ENCODE measurements around the gene IL1RAPL2.
"Not testable (repeated sequence)": the region's sequence is repeated elsewhere in the genome, so short reads cannot be mapped to it uniquely, and the experiment has no call there.

Gene IL1RAPL2

GRCh38 chrX:105189093-105189492 is 623.1 kb downstream of the IL1RAPL2 start:
- DNase-seq, result no peak

- no peak for DNase-seq
Observed at GRCh38 chrX:105190252-105190853, 624.4 kb downstream of the IL1RAPL2 start.

- no peak for DNase-seq
Observed at GRCh38 chrX:105191878-105192277, 625.9 kb downstream of the IL1RAPL2 start.

GRCh38 chrX:105209406-105209805 is 643.4 kb downstream of the IL1RAPL2 start:
- no peak for DNase-seq

- DNase-seq, result no peak
Observed at GRCh38 chrX:105210258-105210657, 644.3 kb downstream of the IL1RAPL2 start.

GRCh38 chrX:105211066-105211575 is 645.1 kb downstream of the IL1RAPL2 start:
- DNase-seq, result no peak

- no peak for DNase-seq
Observed at GRCh38 chrX:105219454-105220401, 653.7 kb downstream of the IL1RAPL2 start.

GRCh38 chrX:105220636-105221035 is 654.6 kb downstream of the IL1RAPL2 start, which contains the start of gene TEX13A:
Gene TEX13A (minus strand): TSS chrX:105220694. CDS start chrX:105220397, 297 bp downstream.
- no peak for DNase-seq

GRCh38 chrX:105221374-105221773 is 655.4 kb downstream of the IL1RAPL2 start:
- DNase-seq, result no peak

GRCh38 chrX:105226499-105226898 is 660.5 kb downstream of the IL1RAPL2 start:
- no peak for DNase-seq

- DNase-seq, result no peak
Observed at GRCh38 chrX:105228602-105229001, 662.6 kb downstream of the IL1RAPL2 start.

GRCh38 chrX:105229146-105229545 is 663.1 kb downstream of the IL1RAPL2 start:
- DNase-seq, result no peak

GRCh38 chrX:105237407-105237806 is 671.4 kb downstream of the IL1RAPL2 start:
- not testable (repeated sequence) for DNase-seq

GRCh38 chrX:105241056-105241455 is 675.1 kb downstream of the IL1RAPL2 start:
- DNase-seq, result no peak

- no peak for DNase-seq
Observed at GRCh38 chrX:105260291-105261043, 694.5 kb downstream of the IL1RAPL2 start.

- DNase-seq, result no peak
Observed at GRCh38 chrX:105263171-105263570, 697.2 kb downstream of the IL1RAPL2 start.

- DNase-seq, result no peak
Observed at GRCh38 chrX:105263801-105264200, 697.8 kb downstream of the IL1RAPL2 start.

- DNase-seq, result no peak
Observed at GRCh38 chrX:105265093-105265492, 699.1 kb downstream of the IL1RAPL2 start.

GRCh38 chrX:105266456-105266855 is 700.5 kb downstream of the IL1RAPL2 start:
- DNase-seq, result no peak

GRCh38 chrX:105267167-105267566 is 701.2 kb downstream of the IL1RAPL2 start:
- no peak for DNase-seq

GRCh38 chrX:105269386-105269785 is 703.4 kb downstream of the IL1RAPL2 start:
- no peak for DNase-seq

- no peak for DNase-seq
Observed at GRCh38 chrX:105273326-105273725, 707.3 kb downstream of the IL1RAPL2 start.

GRCh38 chrX:105274091-105274490 is 708.1 kb downstream of the IL1RAPL2 start:
- no peak for DNase-seq

All from bone marrow (tissue), 2 donors.